GM23338 (cell line): ENCODE measurements around the gene ABL2.

ENCODE experiments used
- CREB1 ChIP-seq: fragments of 250-450 bp; sonication (Bioruptor Pico); IDR thresholded peaks from 2 replicates; pipeline ENCODE4 v1.5.0; 2020; ENCODE audit warnings: low read depth, mild to moderate bottlenecking, moderate library complexity
- CTCF ChIP-seq, 2 experiments: fragments of 200-600 bp in 1 of 2; sonication (generic) in 1 of 2; conservative IDR thresholded peaks; 2 replicates each; pipeline versions ENCODE4 v1.5.1 to v1.6.1; 2016 to 2017; ENCODE audit warnings: antibody characterized with exemption in 2 of 2, low read depth in 2 of 2, mild to moderate bottlenecking in 2 of 2, moderate library complexity in 1 of 2
- ETS1 ChIP-seq: IDR thresholded peaks from 2 replicates; pipeline ENCODE4 v1.6.1; 2016; ENCODE audit warnings: antibody characterized with exemption
- EZH2 ChIP-seq: fragments of 200-600 bp; sonication (generic); IDR thresholded peaks from one replicate; pipeline ENCODE4 v1.8.0; 2017; ENCODE audit warnings: antibody characterized with exemption, mild to moderate bottlenecking, low read depth; ENCODE audit not compliant: unreplicated experiment
- JUNB ChIP-seq: IDR thresholded peaks from one replicate; pipeline ENCODE4 v1.6.1; 2016; ENCODE audit warnings: antibody characterized with exemption; ENCODE audit not compliant: unreplicated experiment
- POLR2AphosphoS5 ChIP-seq: IDR thresholded peaks from 2 replicates; pipeline ENCODE4 v1.6.1; 2016; ENCODE audit warnings: antibody characterized with exemption, low read depth
- ZNF331 ChIP-seq: fragments of 250-450 bp; sonication (Bioruptor Pico); IDR thresholded peaks from 2 replicates; pipeline ENCODE4 v1.5.0; 2020; ENCODE audit warnings: low read depth, mild to moderate bottlenecking, moderate library complexity

GRCh38 chr1:179190861-179191260 is 38.6 kb downstream of the ABL2 start:
- TF ChIP-seq ETS1: no peak
- TF ChIP-seq CTCF (conservative IDR thresholded peaks at IDR 0.05; ENCODE audit: low read depth in 2 of 2): no peak
- TF ChIP-seq EZH2: no peak
- TF ChIP-seq JUNB: no peak
- no peak for TF ChIP-seq CREB1 (CRISPR knock-in tag)
- TF ChIP-seq ZNF331 (CRISPR knock-in tag): no peak
- TF ChIP-seq POLR2AphosphoS5: no peak
